MM.1S (cell line): Measurements from ENCODE around the gene AFAP1.

ENCODE experiments used
- DNase-seq: peaks from one replicate; pipeline ENCODE4 v3.0.0-alpha.2; 2015
- H2AFZ ChIP-seq: fragments of 300-600 bp; sonication (generic); 2 replicates; pipeline ENCODE4 v1.6.0; 2016; ENCODE audit warnings: antibody characterized with exemption, low read length
- H3F3A ChIP-seq: fragments of 300-600 bp; sonication (generic); 2 replicates; pipeline ENCODE4 v1.6.1; 2016; ENCODE audit warnings: mild to moderate bottlenecking, antibody characterized with exemption, low read length, moderate library complexity, mixed read lengths; ENCODE audit not compliant: insufficient read depth
- H3K27ac ChIP-seq: fragments of 300-600 bp; sonication (generic); 2 replicates; pipeline ENCODE4 v1.5.1; 2016; ENCODE audit warnings: mild to moderate bottlenecking, low read length
- H3K27me3 ChIP-seq: fragments of 300-600 bp; sonication (generic); replicated peaks from 2 replicates; pipeline ENCODE4 v1.6.0; 2016; ENCODE audit warnings: low read length; ENCODE audit not compliant: insufficient read depth
- H3K36me3 ChIP-seq: fragments of 300-600 bp; sonication (generic); replicated peaks from 2 replicates; pipeline ENCODE4 v1.6.1; 2016; ENCODE audit warnings: mild to moderate bottlenecking, low read length, mixed read lengths; ENCODE audit not compliant: insufficient read depth
- H3K4me1 ChIP-seq: fragments of 300-600 bp; sonication (generic); 2 replicates; pipeline ENCODE4 v1.6.1; 2016; ENCODE audit warnings: low read length, mixed read lengths
- H3K4me2 ChIP-seq: fragments of 300-600 bp; sonication (generic); 2 replicates; pipeline ENCODE4 v1.6.0; 2016; ENCODE audit warnings: low read depth, low read length
- H3K4me3 ChIP-seq: fragments of 300-600 bp; sonication (generic); 2 replicates; pipeline ENCODE4 v1.5.1; 2016; ENCODE audit warnings: low read length, mixed read lengths
- H3K79me2 ChIP-seq: fragments of 300-600 bp; sonication (generic); 2 replicates; pipeline ENCODE4 v1.6.1; 2016; ENCODE audit warnings: mixed run types, low read length, mixed read lengths
- H3K9ac ChIP-seq: fragments of 300-600 bp; sonication (generic); 2 replicates; pipeline ENCODE4 v1.6.1; 2016; ENCODE audit warnings: low read length, mixed read lengths
- H3K9me2 ChIP-seq: fragments of 300-600 bp; sonication (generic); replicated peaks from 2 replicates; pipeline ENCODE4 v1.6.1; 2016; ENCODE audit warnings: mild to moderate bottlenecking, low read length, mixed read lengths; ENCODE audit not compliant: insufficient read depth
- H3K9me3 ChIP-seq: fragments of 300-600 bp; sonication (generic); replicated peaks from 2 replicates; pipeline ENCODE4 v1.6.1; 2016; ENCODE audit warnings: mild to moderate bottlenecking, low read length, mixed read lengths; ENCODE audit not compliant: insufficient read depth
- H4K20me1 ChIP-seq: fragments of 300-600 bp; sonication (generic); 2 replicates; pipeline ENCODE4 v1.6.1; 2016; ENCODE audit warnings: mild to moderate bottlenecking, low read length, moderate library complexity, mixed read lengths; ENCODE audit not compliant: insufficient read depth
- CTCF ChIP-seq: fragments of 300-600 bp; sonication (generic); IDR thresholded peaks from 2 replicates; pipeline ENCODE4 v1.5.1; 2016; ENCODE audit warnings: antibody characterized with exemption, low read length, mixed read lengths
- EZH2 ChIP-seq: fragments of 300-600 bp; sonication (generic); optimal IDR thresholded peaks from 2 replicates; pipeline ENCODE3; 2017; ENCODE audit warnings: low read depth, mild to moderate bottlenecking, antibody characterized with exemption, low read length, mixed read lengths
- EZH2phosphoT487 ChIP-seq: fragments of 300-600 bp; sonication (generic); IDR thresholded peaks from 2 replicates; pipeline ENCODE4 v1.6.1; 2018; ENCODE audit warnings: antibody characterized with exemption, low read length

Gene AFAP1

GRCh38 chr4:7735961-7736360 lies 203.7 kb downstream of the AFAP1 start:
- H3K27me3 ChIP-seq = peaks cover 98% of the 10 kb centered on the region
- no peaks in the 10 kb centered on the region for H3K9me3 ChIP-seq
- H3K79me2 ChIP-seq = no peaks in the 10 kb centered on the region
- no peaks in the 10 kb centered on the region for H3K36me3 ChIP-seq
- H3K4me2 ChIP-seq = no peak overlapping the region
- H3K27ac ChIP-seq = no peak overlapping the region
- H3K9ac ChIP-seq = no peak overlapping the region
- H4K20me1 ChIP-seq = no peaks in the 10 kb centered on the region
- TF ChIP-seq CTCF = no peak
- no peak for TF ChIP-seq EZH2
- TF ChIP-seq EZH2phosphoT487 = no peak
- H2AFZ ChIP-seq = no peak overlapping the region
- H3K4me3 ChIP-seq = no peak overlapping the region
- DNase-seq = no peak
- H3K4me1 ChIP-seq = no peaks in the 10 kb centered on the region
- H3K9me2 ChIP-seq = no peaks in the 10 kb centered on the region
- H3F3A ChIP-seq = no peaks in the 10 kb centered on the region

GRCh38 chr4:7735395-7735794 lies 204.3 kb downstream of the AFAP1 start:
- Histone ChIP-seq H3K4me1 (no peaks in the 10 kb centered on the region), H4K20me1 (no peaks in the 10 kb centered on the region), H3K4me3 (no peak overlapping the region), H3K4me2 (no peak overlapping the region), H3K79me2 (no peaks in the 10 kb centered on the region), H3K9me2 (no peaks in the 10 kb centered on the region), H3K9ac (no peak overlapping the region), H2AFZ (no peak overlapping the region), H3F3A (no peaks in the 10 kb centered on the region), H3K27ac (no peak overlapping the region), H3K36me3 (no peaks in the 10 kb centered on the region), H3K9me3 (no peaks in the 10 kb centered on the region), H3K27me3 (peaks cover 98% of the 10 kb centered on the region)
- no peak for TF ChIP-seq EZH2phosphoT487
- no peak for TF ChIP-seq CTCF
- no peak for TF ChIP-seq EZH2
- DNase-seq = no peak

- Histone ChIP-seq H2AFZ (no peak overlapping the region), H3K9me2 (no peaks in the 10 kb centered on the region), H3K9ac (no peak overlapping the region), H3K27ac (no peak overlapping the region), H3K27me3 (peaks cover 98% of the 10 kb centered on the region), H4K20me1 (no peaks in the 10 kb centered on the region), H3K4me3 (no peak overlapping the region), H3K36me3 (no peaks in the 10 kb centered on the region), H3K79me2 (no peaks in the 10 kb centered on the region), H3F3A (no peaks in the 10 kb centered on the region), H3K4me2 (no peak overlapping the region), H3K4me1 (no peaks in the 10 kb centered on the region), H3K9me3 (no peaks in the 10 kb centered on the region)
- TF ChIP-seq EZH2 (no peak), CTCF (no peak), EZH2phosphoT487 (no peak)
- no peak for DNase-seq
Observed at GRCh38 chr4:7734651-7735260, 204.9 kb downstream of the AFAP1 start.
